Measurements from ENCODE around the gene CFAP221.
A peak's percentile ranks its signal among the peaks of the same experiment; 100 is the strongest.
"Not testable (repeated sequence)": the region's sequence is repeated elsewhere in the genome, so short reads cannot be mapped to it uniquely, and the experiment has no call there.

The CFAP221 gene

GRCh38 chr2:119590873-119591272 is 46.6 kb downstream of the CFAP221 start:
- no peak for DNase-seq (ENCODE audit: low read depth)

GRCh38 chr2:119591523-119591922 is 47.3 kb downstream of the CFAP221 start:
- no peak for DNase-seq (ENCODE audit: low read depth)

GRCh38 chr2:119592436-119592835 is 48.2 kb downstream of the CFAP221 start:
- no peak for DNase-seq (ENCODE audit: low read depth)

GRCh38 chr2:119596638-119597037 is 52.4 kb downstream of the CFAP221 start:
- no peak for DNase-seq (ENCODE audit: low read depth)

- no peak for DNase-seq (ENCODE audit: low read depth)
These were observed 54.5 kb downstream of the CFAP221 start for GRCh38 chr2:119598596-119599263.

- DNase-seq (ENCODE audit: low read depth) = no peak
These were observed 55.1 kb downstream of the CFAP221 start for GRCh38 chr2:119599384-119599783.

- DNase-seq (ENCODE audit: low read depth) = no peak
These were observed 60.8 kb downstream of the CFAP221 start for GRCh38 chr2:119605096-119605495.

- no peak for DNase-seq (ENCODE audit: low read depth)
These were observed 62.4 kb downstream of the CFAP221 start for GRCh38 chr2:119606674-119607073.

GRCh38 chr2:119608553-119608952 is 64.3 kb downstream of the CFAP221 start:
- DNase-seq (ENCODE audit: low read depth) = no peak

- no peak for DNase-seq (ENCODE audit: low read depth)
These were observed 65.1 kb downstream of the CFAP221 start for GRCh38 chr2:119609337-119609736.

GRCh38 chr2:119614140-119614539 is 69.9 kb downstream of the CFAP221 start:
- DNase-seq (ENCODE audit: low read depth) = not testable (repeated sequence)

- DNase-seq (ENCODE audit: low read depth) = no peak
These were observed 72.2 kb downstream of the CFAP221 start for GRCh38 chr2:119616421-119616820.

- no peak for DNase-seq (ENCODE audit: low read depth)
These were observed 73.2 kb downstream of the CFAP221 start for GRCh38 chr2:119617455-119617854.

GRCh38 chr2:119618725-119619124 is 74.5 kb downstream of the CFAP221 start:
- DNase-seq (ENCODE audit: low read depth) = not testable (repeated sequence)

- no peak for DNase-seq (ENCODE audit: low read depth)
These were observed 81.0 kb downstream of the CFAP221 start for GRCh38 chr2:119625226-119625625.

GRCh38 chr2:119629323-119629825 is 85.1 kb downstream of the CFAP221 start:
- DNase-seq (ENCODE audit: low read depth) = no peak

GRCh38 chr2:119630121-119630520 is 85.9 kb downstream of the CFAP221 start:
- DNase-seq (ENCODE audit: low read depth) = no peak

- no peak for DNase-seq (ENCODE audit: low read depth)
These were observed 93.1 kb downstream of the CFAP221 start for GRCh38 chr2:119637371-119637770.

GRCh38 chr2:119638246-119638645 is 94.0 kb downstream of the CFAP221 start:
- no peak for DNase-seq (ENCODE audit: low read depth)

GRCh38 chr2:119638685-119639554 is 94.7 kb downstream of the CFAP221 start:
- no peak for DNase-seq (ENCODE audit: low read depth)

GRCh38 chr2:119641562-119642258 is 97.5 kb downstream of the CFAP221 start:
- DNase-seq (ENCODE audit: low read depth) = peak; percentile 25

- DNase-seq (ENCODE audit: low read depth) = no peak
These were observed 99.9 kb downstream of the CFAP221 start for GRCh38 chr2:119644186-119644585.
